ENCODE data around the gene SMC5.
"Not testable (repeated sequence)": the region's sequence is repeated elsewhere in the genome, so short reads cannot be mapped to it uniquely, and the experiment has no call there.

The SMC5 gene

GRCh38 chr9:70278305-70278704 is 19.5 kb downstream of the SMC5 start:
- no peak for DNase-seq

- DNase-seq, result no peak
Observed at GRCh38 chr9:70283848-70284247, 25.1 kb downstream of the SMC5 start.

GRCh38 chr9:70285246-70285645 is 26.5 kb downstream of the SMC5 start:
- DNase-seq, result no peak

- DNase-seq, result no peak
Observed at GRCh38 chr9:70285981-70286598, 27.3 kb downstream of the SMC5 start.

- no peak for DNase-seq
Observed at GRCh38 chr9:70290626-70291025, 31.8 kb downstream of the SMC5 start.

- DNase-seq, result no peak
Observed at GRCh38 chr9:70291446-70291845, 32.7 kb downstream of the SMC5 start.

- DNase-seq, result no peak
Observed at GRCh38 chr9:70292253-70292652, 33.5 kb downstream of the SMC5 start.

GRCh38 chr9:70293214-70293613 is 34.4 kb downstream of the SMC5 start:
- DNase-seq, result no peak

GRCh38 chr9:70297141-70297540 is 38.4 kb downstream of the SMC5 start:
- DNase-seq, result no peak

GRCh38 chr9:70298245-70298771 is 39.5 kb downstream of the SMC5 start:
- no peak for DNase-seq

GRCh38 chr9:70303268-70303667 is 44.5 kb downstream of the SMC5 start:
- DNase-seq, result no peak

- DNase-seq, result no peak
Observed at GRCh38 chr9:70304810-70305209, 46.0 kb downstream of the SMC5 start.

GRCh38 chr9:70315389-70315788 is 56.6 kb downstream of the SMC5 start:
- DNase-seq, result no peak

- DNase-seq, result no peak
Observed at GRCh38 chr9:70318002-70318401, 59.2 kb downstream of the SMC5 start.

- no peak for DNase-seq
Observed at GRCh38 chr9:70322096-70322495, 63.3 kb downstream of the SMC5 start.

GRCh38 chr9:70324963-70325362 is 66.2 kb downstream of the SMC5 start:
- no peak for DNase-seq

GRCh38 chr9:70328625-70329024 is 69.8 kb downstream of the SMC5 start:
- DNase-seq, result not testable (repeated sequence)

- DNase-seq, result no peak
Observed at GRCh38 chr9:70340572-70340971, 81.8 kb downstream of the SMC5 start.

GRCh38 chr9:70347046-70347445 is 88.3 kb downstream of the SMC5 start:
- no peak for DNase-seq

- no peak for DNase-seq
Observed at GRCh38 chr9:70352356-70352755, 93.6 kb downstream of the SMC5 start.

- DNase-seq, result no peak
Observed at GRCh38 chr9:70352802-70353201, 94.0 kb downstream of the SMC5 start.

GRCh38 chr9:70355801-70356200 is 97.0 kb downstream of the SMC5 start:
- no peak for DNase-seq

- no peak for DNase-seq
Observed at GRCh38 chr9:70362952-70363351, 104.2 kb downstream of the SMC5 start.

GRCh38 chr9:70363760-70364159 is 105.0 kb downstream of the SMC5 start:
- no peak for DNase-seq

- DNase-seq, result no peak
Observed at GRCh38 chr9:70367305-70367930, 108.6 kb downstream of the SMC5 start.
